Loucy (cell line): ENCODE results near the gene SIK2.

ENCODE experiments used
- H2AFZ ChIP-seq: fragments of 200-600 bp; sonication (generic); 2 replicates; pipeline ENCODE4 v1.6.0; 2016; ENCODE audit warnings: antibody characterized with exemption, mild to moderate bottlenecking, low read length, moderate library complexity
- H3F3A ChIP-seq: fragments of 200-600 bp; 2 replicates; pipeline ENCODE4 v1.6.0; 2016; ENCODE audit warnings: antibody characterized with exemption, low read depth, mild to moderate bottlenecking
- H3K27me3 ChIP-seq: fragments of 200-600 bp; sonication (generic); 2 replicates; pipeline ENCODE4 v1.6.1; 2014; ENCODE audit warnings: low read length, mild to moderate bottlenecking; ENCODE audit not compliant: insufficient read depth, poor library complexity, severe bottlenecking
- H3K36me3 ChIP-seq: fragments of 200-600 bp; sonication (generic); 2 replicates; pipeline ENCODE4 v1.6.1; 2016; ENCODE audit warnings: low read length; ENCODE audit not compliant: insufficient read depth
- H3K4me1 ChIP-seq: fragments of 200-600 bp; sonication (generic); 2 replicates; pipeline ENCODE4 v1.5.1; 2014; ENCODE audit warnings: low read length, mild to moderate bottlenecking; ENCODE audit not compliant: insufficient read depth, poor library complexity, severe bottlenecking
- H3K4me2 ChIP-seq: fragments of 200-600 bp; sonication (generic); 2 replicates; pipeline ENCODE4 v1.6.0; 2014; ENCODE audit warnings: antibody characterized with exemption, low read length, low read depth, mild to moderate bottlenecking; ENCODE audit not compliant: poor library complexity, severe bottlenecking
- H3K4me3 ChIP-seq: fragments of 200-600 bp; sonication (generic); 2 replicates; pipeline ENCODE4 v1.5.1; 2014; ENCODE audit warnings: low read length, mild to moderate bottlenecking, mixed read lengths; ENCODE audit not compliant: poor library complexity, severe bottlenecking
- H3K79me2 ChIP-seq: fragments of 200-600 bp; sonication (generic); 2 replicates; pipeline ENCODE4 v1.6.1; 2014; ENCODE audit warnings: low read length; ENCODE audit not compliant: insufficient read depth
- H3K9ac ChIP-seq: fragments of 200-600 bp; sonication (generic); 2 replicates; pipeline ENCODE4 v1.6.0; 2014; ENCODE audit warnings: mild to moderate bottlenecking, low read depth, low read length, moderate library complexity; ENCODE audit not compliant: poor library complexity, severe bottlenecking
- H3K9me2 ChIP-seq: fragments of 200-600 bp; sonication (generic); replicated peaks from 2 replicates; pipeline ENCODE4 v1.6.1; 2016; ENCODE audit warnings: low read depth, low read length, mixed read lengths
- H3K9me3 ChIP-seq: fragments of 200-600 bp; sonication (generic); 2 replicates; pipeline ENCODE4 v1.6.1; 2014; ENCODE audit warnings: mild to moderate bottlenecking, antibody characterized with exemption, low read length, low read depth; ENCODE audit not compliant: insufficient read depth
- H4K20me1 ChIP-seq: fragments of 200-600 bp; sonication (generic); 2 replicates; pipeline ENCODE4 v1.6.0; 2014; ENCODE audit warnings: antibody characterized with exemption, low read length, mild to moderate bottlenecking; ENCODE audit not compliant: insufficient read depth, poor library complexity, severe bottlenecking
- CTCF ChIP-seq: fragments of 200-600 bp; sonication (generic); conservative IDR thresholded peaks from 2 replicates; pipeline ENCODE4 v1.5.1; 2014; ENCODE audit warnings: mild to moderate bottlenecking, antibody characterized with exemption, low read length
- EZH2phosphoT487 ChIP-seq: fragments of 200-600 bp; IDR thresholded peaks from 2 replicates; pipeline ENCODE4 v1.6.1; 2018; ENCODE audit warnings: antibody characterized with exemption, mild to moderate bottlenecking, moderate library complexity, borderline replicate concordance

SIK2 gene

GRCh38 chr11:111702623-111703022 lies 100.4 kb downstream of the SIK2 start:
- Histone ChIP-seq H3K9ac (no peak overlapping the region), H3K36me3 (peaks cover 56% of the 10 kb centered on the region; the same call in 1 of the 2 replicates), H3K4me1 (peaks cover 10% of the 10 kb centered on the region), H3K9me3 (no peaks in the 10 kb centered on the region), H3K9me2 (no peaks in the 10 kb centered on the region), H3F3A (no peaks in the 10 kb centered on the region), H2AFZ (no peak overlapping the region), H4K20me1 (no peaks in the 10 kb centered on the region), H3K79me2 (no peaks in the 10 kb centered on the region), H3K4me2 (no peak overlapping the region), H3K4me3 (no peak overlapping the region), H3K27me3 (no peaks in the 10 kb centered on the region)
- TF ChIP-seq EZH2phosphoT487 (no peak), CTCF (no peak)

GRCh38 chr11:111703576-111703975 lies 101.3 kb downstream of the SIK2 start:
- Histone ChIP-seq H4K20me1 (no peaks in the 10 kb centered on the region), H3K36me3 (peaks cover 63% of the 10 kb centered on the region; the same call in 1 of the 2 replicates), H3K9me2 (no peaks in the 10 kb centered on the region), H2AFZ (no peak overlapping the region), H3F3A (no peaks in the 10 kb centered on the region), H3K79me2 (no peaks in the 10 kb centered on the region), H3K9me3 (no peaks in the 10 kb centered on the region), H3K9ac (no peak overlapping the region), H3K4me3 (no peak overlapping the region), H3K4me1 (peaks cover 10% of the 10 kb centered on the region), H3K27me3 (no peaks in the 10 kb centered on the region), H3K4me2 (no peak overlapping the region)
- no peak for TF ChIP-seq EZH2phosphoT487
- no peak for TF ChIP-seq CTCF

- no peaks in the 10 kb centered on the region for H3K27me3 ChIP-seq
- no peak overlapping the region for H3K4me2 ChIP-seq
- H2AFZ ChIP-seq = no peak overlapping the region
- H3K9me2 ChIP-seq = no peaks in the 10 kb centered on the region
- no peak overlapping the region for H3K9ac ChIP-seq
- no peak overlapping the region for H3K4me3 ChIP-seq
- H3K9me3 ChIP-seq = no peaks in the 10 kb centered on the region
- H3F3A ChIP-seq = no peaks in the 10 kb centered on the region
- no peaks in the 10 kb centered on the region for H3K4me1 ChIP-seq
- no peak for TF ChIP-seq EZH2phosphoT487
- no peak for TF ChIP-seq CTCF
- peaks cover 73% of the 10 kb centered on the region; the same call in 1 of the 2 replicates for H3K36me3 ChIP-seq
- H3K79me2 ChIP-seq = no peaks in the 10 kb centered on the region
- H4K20me1 ChIP-seq = no peaks in the 10 kb centered on the region
Measured at GRCh38 chr11:111707039-111707690, 104.9 kb downstream of the SIK2 start.
